ENCODE data around the gene CHPF2. TPM values are rescaled to one million over a fixed set of nuclear protein-coding genes. Genes with fewer than 3 reads are reported as not detected.

CHPF2 gene
- total RNA-seq, 1 experiment from 2014 or later, result 31.1 TPM

DNA sequence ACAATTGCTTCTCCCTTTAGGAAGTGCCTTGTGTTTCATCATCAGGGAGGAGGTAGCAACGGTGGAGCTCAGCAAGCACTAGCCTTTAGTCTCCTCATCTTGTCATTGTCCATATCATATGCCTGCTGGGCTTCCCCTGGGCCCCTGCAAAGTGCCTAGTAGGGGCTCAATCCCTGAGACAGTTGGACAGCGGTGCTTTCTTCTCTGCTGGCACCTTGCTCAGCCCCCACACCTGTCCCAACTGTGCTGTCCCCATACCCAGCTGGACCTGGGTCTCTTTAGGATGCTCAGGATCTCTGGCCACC is 10.7 kb downstream of the CHPF2 start:
- DNase-seq (ENCODE audit: low spot score), result no peak
- in situ Hi-C loops (cut with HindIII; ENCODE audit: low sequenced_read_pairs), result no loop called here

DNA sequence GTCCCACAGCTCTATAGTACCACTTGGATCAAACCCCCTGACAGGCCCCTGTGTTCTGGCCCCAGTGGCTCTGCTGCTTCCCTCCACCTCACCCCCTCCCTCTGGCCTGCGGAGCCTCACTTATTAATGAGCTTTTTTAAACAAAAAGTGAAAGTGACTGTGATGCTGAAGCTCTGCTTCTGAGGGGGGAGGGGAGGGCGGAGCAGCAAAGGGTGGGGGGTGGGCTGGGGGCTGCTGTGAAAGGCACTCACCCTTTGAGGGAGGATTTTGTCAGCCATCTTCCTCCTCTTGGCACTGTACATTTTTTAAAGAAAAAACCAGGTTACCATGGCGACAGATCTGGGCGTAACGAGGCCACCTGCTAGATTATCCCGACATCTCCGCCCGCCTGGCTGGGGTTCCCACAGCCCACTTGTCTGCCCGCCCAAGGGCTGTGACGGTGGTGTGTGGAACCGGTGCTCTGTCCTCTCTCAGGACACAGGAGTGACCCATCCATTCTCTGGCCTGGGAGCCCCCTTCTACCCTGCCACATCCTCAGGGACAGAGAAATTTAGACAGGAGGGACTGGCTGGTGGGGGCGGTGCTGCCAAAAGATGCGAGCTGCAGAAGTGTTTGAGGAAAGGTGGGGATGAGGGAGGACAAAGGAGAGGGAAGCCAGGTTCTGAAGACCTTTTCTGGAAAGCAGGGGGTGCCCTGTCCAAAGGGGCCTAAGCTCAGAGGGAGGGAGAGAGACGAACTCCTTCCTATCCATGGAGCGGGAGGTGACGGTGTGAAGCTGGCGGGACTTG is 11.3 kb downstream of the CHPF2 start:
- DNase-seq (ENCODE audit: low spot score), result no peak
- in situ Hi-C loops (cut with HindIII; ENCODE audit: low sequenced_read_pairs), result no loop called here

DNA sequence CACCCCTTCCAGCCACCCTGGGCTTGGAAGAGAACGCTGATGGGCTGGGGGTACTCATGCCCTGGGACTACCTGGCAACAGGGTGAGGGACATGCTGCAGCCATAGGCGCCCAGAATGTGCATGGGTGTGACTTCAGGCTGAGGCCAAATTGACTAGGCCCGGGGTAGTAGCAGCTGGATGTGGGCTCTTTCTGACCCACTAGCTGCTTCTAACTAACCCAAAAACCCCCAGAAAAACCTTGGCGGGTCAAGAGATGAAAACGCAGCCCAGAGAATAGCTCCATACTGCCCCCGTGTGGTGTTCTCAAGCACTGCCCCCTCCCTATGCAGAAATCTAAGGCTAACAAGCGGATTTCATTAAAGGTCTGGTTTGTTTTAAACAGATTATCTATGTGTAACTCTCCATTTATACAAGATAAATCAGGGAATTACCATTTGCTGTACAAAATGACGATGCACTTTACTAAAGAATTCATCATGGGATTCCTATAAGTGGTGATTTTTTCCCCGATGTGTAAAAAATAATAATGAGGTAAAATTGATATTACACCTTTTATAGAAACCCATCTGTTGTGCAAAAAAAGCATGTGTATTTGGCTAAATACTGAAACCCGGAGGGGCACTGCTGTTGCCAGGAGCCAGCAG is 12.0 kb downstream of the CHPF2 start:
- peak; percentile 76 for DNase-seq (ENCODE audit: low spot score)
- in situ Hi-C loops (cut with HindIII; ENCODE audit: low sequenced_read_pairs), result no loop called here

DNA sequence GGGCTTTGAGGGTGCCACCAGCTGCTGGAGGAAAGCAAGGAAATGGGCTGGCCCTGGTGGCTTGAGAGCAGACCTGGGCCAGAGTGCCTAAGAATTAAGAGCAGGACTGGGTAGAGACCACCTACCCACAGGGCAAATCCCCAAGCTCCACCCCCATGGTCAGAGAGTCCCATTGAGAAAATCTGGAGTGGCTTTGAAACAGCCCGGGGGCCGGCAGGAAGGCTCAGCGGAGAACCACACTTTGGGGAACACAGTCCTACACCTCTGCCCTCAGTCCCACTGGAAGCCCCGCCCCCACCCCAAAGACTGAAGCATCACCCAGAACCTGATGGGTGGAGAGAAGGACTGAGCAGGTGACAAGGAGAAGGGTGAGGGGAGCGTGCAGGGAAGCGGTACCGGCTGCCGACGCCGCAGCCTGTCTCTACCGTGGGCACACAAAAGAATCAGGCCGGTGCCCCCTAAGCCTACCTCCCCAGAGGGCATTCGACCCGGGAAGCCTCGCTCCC is 12.6 kb downstream of the CHPF2 start:
- in situ Hi-C loops (cut with HindIII; ENCODE audit: low sequenced_read_pairs), result no loop called here
- peak; percentile 33 for DNase-seq (ENCODE audit: low spot score)

DNA sequence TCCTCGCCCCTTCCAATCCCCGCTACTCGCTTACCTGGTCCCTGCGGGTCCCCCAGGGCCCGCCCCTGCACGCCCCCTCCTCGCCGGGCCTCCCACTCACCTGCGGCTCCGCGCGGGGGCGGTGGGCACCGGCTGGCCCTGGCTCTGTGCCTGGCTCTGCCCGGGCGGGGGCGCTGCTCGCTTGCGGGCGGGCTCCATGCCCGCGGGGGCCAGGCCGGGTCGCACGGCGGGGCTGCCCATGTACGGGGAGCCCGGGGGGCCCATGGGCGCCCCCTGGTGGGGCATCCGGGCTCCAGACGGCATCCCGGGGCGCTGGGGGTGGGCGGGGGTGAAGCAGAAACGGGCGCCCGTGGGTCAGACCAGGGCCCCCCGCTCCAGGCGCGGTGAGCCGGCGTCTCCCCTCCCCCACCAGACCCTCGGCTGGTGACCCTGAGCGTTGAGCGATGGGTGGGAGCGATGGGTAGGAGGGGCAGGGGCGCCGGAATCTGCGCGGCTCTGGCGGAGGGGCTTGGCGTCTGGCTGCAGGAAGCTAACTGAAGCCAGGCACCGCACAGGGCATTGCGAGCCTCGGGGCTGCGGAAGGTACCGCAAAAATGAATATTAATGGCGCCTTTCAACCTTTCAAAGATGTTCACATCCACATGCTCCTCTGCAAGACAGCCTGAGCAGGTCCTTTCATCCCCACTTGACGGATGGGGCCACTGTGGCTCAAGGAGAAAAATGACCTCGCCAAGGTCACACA is 13.2 kb downstream of the CHPF2 start:
- in situ Hi-C loops (cut with HindIII; ENCODE audit: low sequenced_read_pairs), result no loop called here
- no peak for DNase-seq (ENCODE audit: low spot score)

DNA sequence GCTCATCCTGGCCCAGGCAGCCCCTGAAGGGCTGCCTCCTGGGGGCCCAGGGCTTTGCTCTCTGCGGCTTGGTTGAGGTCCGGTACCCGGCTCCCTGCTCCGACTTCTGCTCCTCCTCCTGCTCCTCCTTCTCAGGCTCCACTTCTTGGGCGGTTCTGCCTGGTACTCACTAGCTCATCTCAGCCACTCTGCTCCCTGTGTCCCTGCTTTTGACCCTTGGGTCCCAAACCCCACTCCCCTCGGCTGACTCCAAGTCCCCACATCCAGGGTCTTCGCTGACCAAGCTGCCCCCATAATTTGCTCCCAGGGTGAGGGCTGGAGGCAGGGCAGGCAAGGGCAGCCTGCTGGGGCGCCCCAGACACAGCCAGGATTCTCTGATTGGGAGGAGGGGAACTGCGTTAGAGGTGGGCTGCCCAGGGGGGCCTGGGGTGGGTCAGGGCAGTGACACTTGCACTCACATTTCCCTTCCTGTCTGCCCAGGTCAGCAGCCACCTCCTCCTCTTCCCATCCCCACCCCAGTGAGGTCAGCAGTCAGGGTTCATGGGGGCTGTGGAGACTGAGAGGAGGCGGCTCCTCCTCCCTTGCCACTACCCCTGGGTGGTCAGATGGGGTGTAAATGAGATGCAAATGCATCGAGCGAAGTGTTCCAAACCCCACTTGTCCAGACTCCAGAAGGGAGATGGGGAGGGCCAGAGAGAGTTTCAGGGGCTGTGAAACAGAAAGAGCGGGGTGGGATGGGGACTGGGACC is 14.0 kb downstream of the CHPF2 start:
- DNase-seq (ENCODE audit: low spot score), result peak; percentile 28
- in situ Hi-C loops (cut with HindIII; ENCODE audit: low sequenced_read_pairs), result no loop called here

DNA sequence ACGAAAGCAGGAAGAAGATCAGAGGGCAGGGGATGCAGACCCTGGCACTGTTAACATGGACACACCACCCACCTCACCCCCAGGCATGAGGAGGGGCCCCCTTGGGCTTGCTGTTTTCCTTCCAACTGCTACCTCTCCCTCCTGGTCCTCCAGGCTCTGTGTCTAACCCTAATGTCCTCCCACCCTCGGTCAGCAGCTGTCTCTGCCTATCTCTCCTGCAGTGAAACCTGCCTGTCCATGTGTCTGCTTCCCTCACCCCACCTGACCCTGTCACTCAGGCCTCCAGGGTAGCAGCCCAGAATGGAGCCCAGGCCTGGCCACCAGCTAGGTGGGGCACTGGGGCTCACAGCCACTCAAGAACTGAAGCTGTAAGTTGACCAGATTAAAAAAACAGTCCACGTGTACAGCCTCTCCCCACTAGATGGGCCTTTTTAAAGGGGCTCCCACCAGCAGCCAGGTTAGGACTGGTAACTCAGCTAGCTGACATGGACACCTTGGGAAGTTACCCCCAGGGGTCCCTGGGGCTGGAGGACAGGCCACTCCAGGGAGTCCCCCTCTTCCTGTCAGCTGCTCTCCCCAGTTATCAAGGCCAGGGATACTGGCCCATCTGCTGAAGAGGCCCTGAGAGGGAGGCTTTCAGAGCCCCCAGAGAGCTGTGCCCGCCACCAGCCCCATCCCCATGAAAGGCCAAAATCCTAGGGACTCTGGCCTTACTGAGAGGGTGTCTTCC is 14.7 kb downstream of the CHPF2 start:
- DNase-seq (ENCODE audit: low spot score), result peak; percentile 22
- in situ Hi-C loops (cut with HindIII; ENCODE audit: low sequenced_read_pairs), result no loop called here

DNA sequence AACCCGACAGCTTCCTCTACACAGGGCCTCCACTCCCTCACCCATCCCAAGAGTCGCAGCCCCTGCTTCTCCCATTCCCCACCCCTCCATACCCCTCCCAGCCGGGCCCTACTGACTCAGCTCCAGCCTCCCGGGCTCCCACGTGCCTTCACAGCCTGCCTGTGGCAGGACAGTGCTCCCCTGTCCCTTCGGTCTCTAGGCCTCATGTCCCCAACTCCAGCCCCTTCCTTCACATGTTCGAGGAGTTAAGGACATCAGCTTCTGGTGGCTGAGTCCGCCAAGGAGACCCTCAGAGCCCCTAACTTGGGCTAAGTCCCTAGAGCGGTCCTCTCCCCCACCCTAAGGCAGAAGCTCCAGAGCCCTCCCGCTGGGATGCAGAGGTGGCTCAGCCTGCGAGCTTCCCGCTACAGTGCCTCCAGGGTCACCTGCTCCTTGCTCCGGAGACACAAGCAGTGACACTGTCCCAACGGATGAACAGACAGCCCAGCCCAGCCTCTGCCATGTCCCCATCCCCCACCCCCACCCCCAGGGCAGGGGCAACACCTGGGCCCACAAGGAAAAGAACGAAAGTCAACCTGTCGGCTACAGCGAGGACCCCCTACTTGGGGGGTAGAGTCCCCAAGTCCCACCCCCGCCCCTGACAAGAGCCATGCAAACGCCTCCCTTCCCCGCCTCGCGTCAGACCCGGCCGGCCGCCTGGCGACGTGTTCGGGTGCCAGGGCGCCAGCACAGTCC is 15.5 kb downstream of the CHPF2 start:
- DNase-seq (ENCODE audit: low spot score), result peak; percentile 21

DNA sequence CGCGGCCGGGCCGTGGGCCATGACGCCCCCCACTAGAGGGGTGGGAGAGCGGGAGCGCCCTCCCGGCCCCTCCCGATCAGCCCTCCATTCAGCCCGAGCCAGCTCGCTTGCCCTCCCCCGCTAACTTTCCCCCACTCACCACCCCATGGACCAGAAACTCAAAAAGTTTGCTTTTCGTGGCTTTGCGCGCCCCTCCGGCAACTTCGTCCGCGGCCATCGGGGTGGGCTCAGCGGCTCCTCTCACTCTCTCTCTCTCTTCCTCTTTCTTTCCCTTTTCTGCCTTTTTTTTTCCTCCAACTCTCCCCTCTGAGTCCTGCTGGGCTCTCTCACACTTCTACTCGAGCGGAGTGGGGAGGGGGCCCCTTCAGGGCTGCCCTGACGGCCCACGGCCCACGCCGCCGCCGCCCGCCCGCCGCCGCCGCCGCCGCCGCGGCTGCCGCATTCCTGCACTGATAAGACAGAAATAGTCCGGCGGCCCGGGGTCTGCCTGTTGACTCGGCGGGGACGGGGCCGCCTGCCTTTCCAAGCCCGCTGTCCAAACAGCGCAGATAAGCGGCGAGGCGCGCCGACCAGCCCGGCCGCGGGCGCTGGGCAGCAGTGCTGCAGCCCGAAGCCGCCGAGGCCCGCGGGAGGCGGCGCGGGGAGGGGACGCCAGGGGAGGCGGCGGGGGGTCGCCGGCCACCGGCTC is 16.2 kb downstream of the CHPF2 start, which contains the start of gene SMARCD3:
TSS of gene SMARCD3 (minus strand) at position 349 of the 688 bp plus-strand sequence. CDS start at position 217, 132 bp downstream.
- in situ Hi-C loops (cut with HindIII; ENCODE audit: low sequenced_read_pairs), result no loop called here
- DNase-seq (ENCODE audit: low spot score), result peak; percentile 66

More for the DNA sequence above, 15.5 kb downstream of the CHPF2 start:
- in situ Hi-C loops (cut with HindIII; ENCODE audit: low sequenced_read_pairs), result no loop called here

DNA sequence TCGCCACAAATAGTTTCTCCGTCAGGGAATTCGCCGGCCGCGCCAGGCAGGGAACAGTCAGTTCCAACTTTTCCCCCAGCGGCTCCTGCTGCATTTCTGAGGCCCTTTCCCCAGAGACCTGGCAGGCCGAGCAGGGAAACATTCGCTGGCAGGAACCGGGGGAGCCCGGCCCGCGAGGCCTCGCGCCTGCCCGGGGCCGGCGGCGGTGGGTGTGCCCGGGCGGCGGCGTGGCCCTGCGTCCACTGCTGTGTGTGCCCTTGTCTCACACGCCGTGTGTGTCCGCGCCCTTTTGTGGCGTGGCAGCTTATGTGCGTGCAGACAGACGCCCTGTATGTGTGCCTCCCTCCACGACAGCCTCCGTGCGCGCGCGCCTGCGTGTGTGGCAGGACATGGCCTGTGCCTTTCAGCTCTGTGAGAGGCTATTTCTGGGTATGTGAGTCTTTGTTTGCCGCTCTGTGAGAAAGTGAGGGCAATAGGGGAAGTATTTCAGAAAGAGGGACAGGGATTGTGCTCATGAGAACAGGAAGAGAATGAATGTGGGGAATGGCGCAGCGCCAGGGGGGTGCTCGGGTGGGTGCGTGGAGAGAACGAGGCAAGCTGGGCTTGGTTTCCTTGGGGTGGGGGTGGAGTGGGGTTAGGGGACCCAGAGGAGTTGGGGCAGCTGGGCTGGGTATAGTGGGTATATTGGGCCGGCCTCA is 16.9 kb downstream of the CHPF2 start:
- in situ Hi-C loops (cut with HindIII; ENCODE audit: low sequenced_read_pairs), result no loop called here
- peak; percentile 67 for DNase-seq (ENCODE audit: low spot score)

DNA sequence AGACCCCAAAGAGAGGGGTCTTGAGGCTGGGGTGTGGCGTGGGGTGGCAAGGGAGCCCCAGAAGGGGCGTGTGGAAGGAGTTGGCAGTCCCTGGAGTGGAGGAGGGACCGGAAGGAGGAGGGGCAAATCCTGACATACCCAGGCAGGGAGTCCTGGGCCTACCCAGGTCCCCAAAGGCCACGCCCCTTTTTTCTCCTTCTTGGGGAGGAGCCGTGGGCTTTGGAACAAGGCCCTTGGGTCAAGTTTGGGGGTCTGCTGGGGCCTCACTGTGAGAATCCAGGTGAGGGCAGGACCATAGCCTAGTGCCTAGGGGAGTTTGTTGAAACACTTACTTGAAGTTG is 17.4 kb downstream of the CHPF2 start:
- in situ Hi-C loops (cut with HindIII; ENCODE audit: low sequenced_read_pairs), result no loop called here
- DNase-seq (ENCODE audit: low spot score), result peak; percentile 47

DNA sequence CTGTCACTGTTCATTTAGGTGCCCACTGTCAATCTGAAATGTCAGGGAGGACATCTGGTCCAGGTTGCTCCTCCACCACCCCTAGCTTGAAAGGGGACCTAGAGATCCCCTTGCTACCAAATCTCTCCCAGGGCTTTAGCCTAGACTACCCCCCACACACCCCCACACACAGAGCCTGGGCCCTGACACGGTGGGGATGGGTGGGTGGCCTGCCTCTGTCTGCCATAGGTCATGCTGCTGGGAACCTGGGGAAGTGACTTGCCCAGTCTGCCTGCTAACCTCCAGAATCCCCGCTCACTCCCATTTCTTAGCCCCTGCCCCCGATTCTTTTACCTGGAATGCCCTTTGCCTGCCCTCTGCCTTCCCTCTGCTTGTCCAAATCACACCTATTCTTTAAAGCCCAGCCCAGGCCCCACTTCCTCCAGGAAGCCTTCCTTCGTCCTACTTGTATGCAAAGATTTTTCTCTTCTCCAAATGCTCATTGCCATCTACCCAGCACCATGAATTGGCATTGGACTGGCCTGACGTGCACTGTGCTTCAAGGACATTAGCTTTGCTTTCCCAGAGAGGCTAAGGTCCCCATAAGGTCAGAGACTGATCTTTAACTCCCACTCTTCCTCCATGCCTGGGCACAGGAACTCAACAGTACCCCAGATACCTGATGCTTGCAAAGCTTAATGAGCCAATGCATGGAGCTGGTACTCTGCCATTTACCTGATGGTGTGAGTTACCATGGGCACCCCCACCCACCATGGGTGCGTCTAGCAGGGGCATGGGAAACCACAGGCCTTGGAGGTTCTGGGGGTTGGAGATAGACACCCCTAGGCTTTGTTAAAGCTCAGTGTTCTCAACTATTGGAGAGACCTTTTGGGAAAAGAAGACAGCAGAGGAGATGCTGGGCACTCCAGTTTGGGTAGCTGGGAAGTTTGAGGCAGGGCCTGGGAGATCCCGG is 18.2 kb downstream of the CHPF2 start:
- DNase-seq (ENCODE audit: low spot score), result no peak
- in situ Hi-C loops (cut with HindIII; ENCODE audit: low sequenced_read_pairs), result no loop called here

DNA sequence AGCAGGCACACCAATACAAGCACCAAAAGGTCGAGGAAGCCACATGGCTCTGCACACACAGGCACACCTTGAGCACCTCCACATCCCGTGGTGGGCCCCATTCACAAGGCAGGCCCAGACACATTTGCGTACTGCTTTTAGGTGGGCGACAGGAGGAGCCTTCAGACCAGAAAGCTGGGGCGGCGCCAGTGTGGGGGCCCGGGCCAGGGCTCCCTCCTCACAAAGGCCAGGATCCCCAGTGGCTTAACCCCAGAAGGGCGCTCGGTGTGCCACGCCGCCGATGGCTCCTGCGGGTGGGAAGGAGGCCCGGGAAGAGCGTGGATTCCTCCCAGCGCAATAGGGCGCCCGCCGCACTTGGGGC is 19.0 kb downstream of the CHPF2 start:
- in situ Hi-C loops (cut with HindIII; ENCODE audit: low sequenced_read_pairs), result no loop called here
- peak; percentile 44 for DNase-seq (ENCODE audit: low spot score)

DNA sequence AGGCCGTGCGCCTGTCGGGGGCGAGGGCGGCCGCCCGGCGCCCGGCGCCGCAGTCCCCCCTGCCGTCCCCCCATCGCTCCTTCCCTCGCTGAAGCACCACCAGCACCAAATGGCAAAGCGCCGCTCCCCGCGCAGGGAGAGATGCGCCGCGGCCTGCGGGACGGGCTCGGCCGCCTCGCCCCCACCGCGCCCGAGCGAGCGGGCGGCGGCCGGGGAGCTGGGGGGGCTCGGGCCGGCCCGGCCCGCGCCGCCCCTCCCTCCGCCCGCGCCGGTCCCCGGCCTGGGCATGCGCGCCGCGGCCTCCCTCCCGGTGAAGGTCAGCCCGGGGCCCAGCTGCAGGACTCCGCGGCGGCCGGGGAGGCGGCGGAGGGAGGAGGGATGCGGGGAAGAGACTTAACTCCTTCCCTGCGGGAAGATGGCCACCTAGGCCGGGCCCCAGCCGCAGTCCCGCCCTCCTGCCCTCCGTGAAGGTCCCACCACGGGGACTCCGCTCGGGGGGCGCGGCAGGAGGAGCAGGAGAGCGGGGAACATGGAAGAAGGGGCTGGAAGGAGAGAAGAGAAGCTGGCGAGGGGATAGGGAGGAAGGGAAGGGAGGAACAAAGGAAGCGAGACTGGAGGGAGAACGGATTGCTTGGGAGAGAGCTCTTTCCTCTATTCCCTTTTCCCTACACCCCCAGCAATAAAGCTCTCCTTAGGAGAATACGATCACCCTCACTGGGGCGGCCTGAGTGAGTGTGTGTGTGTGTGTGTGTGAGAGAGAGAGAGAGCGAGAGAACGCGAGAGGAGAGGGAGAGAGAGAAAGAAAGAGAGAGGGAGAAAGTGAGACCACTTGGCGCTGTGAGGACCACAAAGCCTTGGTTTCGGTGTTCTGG is 19.6 kb downstream of the CHPF2 start:
- peak; percentile 71 for DNase-seq (ENCODE audit: low spot score)
- in situ Hi-C loops (cut with HindIII; ENCODE audit: low sequenced_read_pairs), result no loop called here

DNA sequence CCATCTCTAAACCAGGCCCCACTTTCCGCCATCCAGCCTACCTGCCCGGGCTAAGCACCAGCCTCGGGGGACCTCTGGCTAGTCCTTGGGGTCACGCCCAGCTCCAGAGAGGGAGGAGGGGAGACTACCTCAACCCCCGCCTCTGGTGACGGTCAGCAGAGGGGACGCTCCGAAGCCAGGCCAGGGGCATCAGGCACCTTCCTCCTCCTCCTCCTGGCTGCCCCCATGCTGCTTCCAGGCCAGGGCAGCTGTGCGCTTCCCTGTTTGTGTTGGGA is 20.2 kb downstream of the CHPF2 start:
- no peak for DNase-seq (ENCODE audit: low spot score)
- in situ Hi-C loops (cut with HindIII; ENCODE audit: low sequenced_read_pairs), result no loop called here
